Endodermal cell (in vitro differentiated cells): ENCODE measurements around the gene SAMD9. TPM values are rescaled to one million over a fixed set of nuclear protein-coding genes. Genes with fewer than 3 reads are reported as not detected.

Experiments used
- DNase-seq: peaks from one replicate; pipeline ENCODE4 v3.0.0-alpha.2; 2017
- H3K27ac ChIP-seq: 2 replicates; pipeline ENCODE4 v1.5.1; 2013; ENCODE audit warnings: mild to moderate bottlenecking, low read depth, low read length, moderate library complexity
- H3K27me3 ChIP-seq: 2 replicates; pipeline ENCODE4 v1.6.1; 2013; ENCODE audit warnings: mild to moderate bottlenecking, low read length, moderate library complexity; ENCODE audit not compliant: insufficient read depth, control insufficient read depth, poor library complexity, severe bottlenecking
- H3K36me3 ChIP-seq: 2 replicates; pipeline ENCODE4 v1.7.0; 2013; ENCODE audit warnings: mild to moderate bottlenecking, low read length, moderate library complexity; ENCODE audit not compliant: control insufficient read depth, insufficient read depth
- H3K4me1 ChIP-seq: one replicate; pipeline ENCODE4 v1.7.0; 2013; ENCODE audit warnings: low read length; ENCODE audit not compliant: control insufficient read depth, insufficient read depth
- H3K4me3 ChIP-seq: 2 replicates; pipeline ENCODE4 v1.5.1; 2013; ENCODE audit warnings: mild to moderate bottlenecking, low read length, moderate library complexity
- H3K9ac ChIP-seq: 2 replicates; pipeline ENCODE4 v1.6.1; 2013; ENCODE audit warnings: mild to moderate bottlenecking, low read length, moderate library complexity; ENCODE audit not compliant: poor library complexity, severe bottlenecking; ENCODE audit errors: extremely low read depth
- H3K9me3 ChIP-seq: 2 replicates; pipeline ENCODE4 v1.6.1; 2013; ENCODE audit warnings: mild to moderate bottlenecking, low read length, moderate library complexity; ENCODE audit not compliant: control insufficient read depth
- H3K27ac Mint-ChIP-seq: 2 replicates; pipeline ENCODE4 v1.8.0; 2020; ENCODE audit warnings: mixed read lengths
- H3K27me3 Mint-ChIP-seq: 2 replicates; pipeline ENCODE4 v1.8.0; 2021; ENCODE audit warnings: mild to moderate bottlenecking, mixed read lengths; ENCODE audit not compliant: insufficient read depth
- H3K36me3 Mint-ChIP-seq: 2 replicates; pipeline ENCODE4 v1.8.0; 2020; ENCODE audit warnings: low read depth, mixed read lengths
- H3K4me1 Mint-ChIP-seq: 2 replicates; pipeline ENCODE4 v1.8.0; 2020; ENCODE audit warnings: mixed read lengths
- H3K4me3 Mint-ChIP-seq: 2 replicates; pipeline ENCODE4 v1.8.0; 2020; ENCODE audit warnings: mild to moderate bottlenecking, moderate library complexity, mixed read lengths
- H3K9me3 Mint-ChIP-seq: 2 replicates; pipeline ENCODE4 v1.8.0; 2020; ENCODE audit warnings: mild to moderate bottlenecking, mixed read lengths
- WGBS, 2 experiments: methylation state at CpG; one replicate each; pipeline versions ENCODE4 v1.1.5 to v1.1.7; 2013; ENCODE audit warnings: missing lambda C conversion rate in 2 of 2, mixed read lengths in 1 of 2; ENCODE audit not compliant: insufficient coverage in 1 of 2, insufficient read length in 1 of 2; 5-methylcytosine and 5-hydroxymethylcytosine counted together
- long read RNA-seq, 4 experiments: library from polyadenylated mRNA in 2 of 4; library from RNA in 1 of 4; library from capped mRNA in 1 of 4; stranded (forward) in 3 of 4; unstranded in 1 of 4; transcript quantifications; one replicate each; pipeline ENCODE4 v2.0.0, GENCODE V29; 2020 to 2021; ENCODE audit warnings: inconsistent platforms in 1 of 4
- polyA plus RNA-seq, 2 experiments: library from polyadenylated mRNA; stranded (reverse); fragments of 50-300 nt; gene quantifications; one replicate each; pipeline ENCODE4 v1.2.3, GENCODE V29; 2013
- total RNA-seq, 2 donors: library from RNA; stranded (reverse); fragmentation: NEBNext Ultra II Directional in 1 of 2; extraction: Animal tissue kit (Norgen Biotek cat#: 25700) in 1 of 2; gene quantifications; 2 replicates in 1 of 2; 3 replicates in 1 of 2; pipeline ENCODE4 v1.2.1, GENCODE V29; 2021
- TF ChIP-seq, protein P1 (sequence below): fragments of 200-600 bp; sonication (generic); conservative IDR thresholded peaks from 2 replicates; pipeline ENCODE4 v1.5.0; 2021; ENCODE audit warnings: antibody characterized with exemption, mild to moderate bottlenecking

SAMD9 gene
- not detected for total RNA-seq
- polyA plus RNA-seq (2013, experiment 1 of 2): not detected
- polyA plus RNA-seq (2013, experiment 2 of 2): not detected
- long read RNA-seq, experiment 1: 0 reads
- long read RNA-seq, experiment 2: 0 reads
- long read RNA-seq, experiment 3: 0 reads
- long read RNA-seq, experiment 4: 0 reads

GRCh38 chr7:93117852-93118530, at the start of gene SAMD9:
Gene SAMD9, minus strand, starts transcription at chr7:93117979. Its CDS starts 11,882 bp downstream, at chr7:93106097.
- no peaks in the 10 kb centered on the region for H3K27me3 ChIP-seq
- H3K9ac ChIP-seq: no peak within 1 kb of the TSS
- H3K36me3 ChIP-seq: no peaks in the 10 kb centered on the region
- no peak within 1 kb of the TSS for H3K27ac ChIP-seq
- no peak within 1 kb of the TSS for H3K4me3 Mint-ChIP-seq
- no peaks in the 10 kb centered on the region for H3K36me3 Mint-ChIP-seq
- H3K9me3 ChIP-seq: no peaks in the 10 kb centered on the region
- TF ChIP-seq, protein P1, sequence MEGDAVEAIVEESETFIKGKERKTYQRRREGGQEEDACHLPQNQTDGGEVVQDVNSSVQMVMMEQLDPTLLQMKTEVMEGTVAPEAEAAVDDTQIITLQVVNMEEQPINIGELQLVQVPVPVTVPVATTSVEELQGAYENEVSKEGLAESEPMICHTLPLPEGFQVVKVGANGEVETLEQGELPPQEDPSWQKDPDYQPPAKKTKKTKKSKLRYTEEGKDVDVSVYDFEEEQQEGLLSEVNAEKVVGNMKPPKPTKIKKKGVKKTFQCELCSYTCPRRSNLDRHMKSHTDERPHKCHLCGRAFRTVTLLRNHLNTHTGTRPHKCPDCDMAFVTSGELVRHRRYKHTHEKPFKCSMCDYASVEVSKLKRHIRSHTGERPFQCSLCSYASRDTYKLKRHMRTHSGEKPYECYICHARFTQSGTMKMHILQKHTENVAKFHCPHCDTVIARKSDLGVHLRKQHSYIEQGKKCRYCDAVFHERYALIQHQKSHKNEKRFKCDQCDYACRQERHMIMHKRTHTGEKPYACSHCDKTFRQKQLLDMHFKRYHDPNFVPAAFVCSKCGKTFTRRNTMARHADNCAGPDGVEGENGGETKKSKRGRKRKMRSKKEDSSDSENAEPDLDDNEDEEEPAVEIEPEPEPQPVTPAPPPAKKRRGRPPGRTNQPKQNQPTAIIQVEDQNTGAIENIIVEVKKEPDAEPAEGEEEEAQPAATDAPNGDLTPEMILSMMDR: no peak
- no peak within 1 kb of the TSS for H3K27ac Mint-ChIP-seq
- DNase-seq: no peak
- WGBS, 2 experiments: 76% methylated on average over 4 of the region's 4 CpGs; no CpG with 5 or more reads in 1 of the 2 experiments
- no peaks in the 10 kb centered on the region for H3K9me3 Mint-ChIP-seq
- H3K27me3 Mint-ChIP-seq: peaks cover 14% of the 10 kb centered on the region
- H3K4me1 ChIP-seq: no peaks in the 10 kb centered on the region
- H3K4me3 ChIP-seq: no peak within 1 kb of the TSS
- peaks cover 5% of the 10 kb centered on the region for H3K4me1 Mint-ChIP-seq

DNA sequence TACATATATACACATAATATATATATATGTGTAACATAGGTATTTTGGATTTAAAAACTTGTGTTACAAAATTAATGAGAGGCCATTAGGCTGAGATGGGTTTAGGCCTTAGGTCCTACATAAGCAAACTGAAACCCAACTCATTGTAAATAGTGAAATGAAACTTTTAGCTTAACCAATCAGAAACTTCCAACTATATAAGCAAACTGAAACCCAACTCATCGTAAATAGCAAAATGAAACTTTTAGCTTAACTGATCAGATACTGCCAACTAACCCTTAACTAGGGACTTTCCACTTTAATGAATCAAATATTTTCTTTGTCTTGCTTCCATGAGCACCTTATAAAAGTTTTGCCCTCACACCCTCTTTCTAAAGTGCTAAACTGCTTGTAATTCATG, 47.7 kb upstream of the SAMD9 start:
- Histone ChIP-seq H3K27ac (no peak overlapping the region), H3K9ac (no peak overlapping the region), H3K4me1 (no peaks in the 10 kb centered on the region), H3K27me3 (no peaks in the 10 kb centered on the region), H3K9me3 (peaks cover 10% of the 10 kb centered on the region), H3K4me3 (no peak overlapping the region), H3K36me3 (no peaks in the 10 kb centered on the region)
- H3K9me3 Mint-ChIP-seq: peaks cover under 1% of the 10 kb centered on the region
- no peak for DNase-seq
- 84 to 100% methylated on average over 1 of the region's 1 CpG for WGBS, 2 experiments
- H3K4me1 Mint-ChIP-seq: no peaks in the 10 kb centered on the region
- no peak overlapping the region for H3K27ac Mint-ChIP-seq
- TF ChIP-seq, protein P1: no peak
- peaks cover 41% of the 10 kb centered on the region for H3K27me3 Mint-ChIP-seq
- no peak overlapping the region for H3K4me3 Mint-ChIP-seq
- H3K36me3 Mint-ChIP-seq: no peaks in the 10 kb centered on the region

GRCh38 chr7:93164766-93165165, 47.0 kb upstream of the SAMD9 start:
- no peak for DNase-seq
- TF ChIP-seq, protein P1: no peak
- Histone ChIP-seq H3K27me3 (no peaks in the 10 kb centered on the region), H3K9me3 (peaks cover 10% of the 10 kb centered on the region), H3K4me3 (no peak overlapping the region), H3K36me3 (no peaks in the 10 kb centered on the region), H3K9ac (no peak overlapping the region), H3K4me1 (no peaks in the 10 kb centered on the region), H3K27ac (no peak overlapping the region)
- no CpG with 5 or more reads among the region's 2 CpGs for WGBS, 2 experiments
- H3K27me3 Mint-ChIP-seq: peaks cover 40% of the 10 kb centered on the region
- H3K4me1 Mint-ChIP-seq: no peaks in the 10 kb centered on the region
- no peaks in the 10 kb centered on the region for H3K36me3 Mint-ChIP-seq
- no peaks in the 10 kb centered on the region for H3K9me3 Mint-ChIP-seq
- no peak overlapping the region for H3K4me3 Mint-ChIP-seq
- H3K27ac Mint-ChIP-seq: no peak overlapping the region
